SK-N-SH (cell line): ENCODE measurements around the gene MYCT1. TPM values are rescaled to one million over a fixed set of nuclear protein-coding genes. Genes with fewer than 3 reads are reported as not detected.

Experiments used
- CTCF ChIA-PET: fragments of 300-600, 350-600 bp; formaldehyde crosslinking; extraction: SDS; loops from one replicate; lab custom pipeline; 2021; lab: Yijun Ruan, JAX
- POLR2A ChIA-PET: fragments of 350-600 bp; sonication (Branson Sonifier 250); formaldehyde crosslinking; extraction: SDS; loops from one replicate; lab custom pipeline; 2020; ENCODE audit warnings: antibody characterized with exemption, inconsistent platforms; lab: Yijun Ruan, JAX
- DNase-seq: peaks from one replicate; pipeline ENCODE4 v3.0.0; 2012
- H2AFZ ChIP-seq: fragments of 200-600 bp; sonication (generic); 2 replicates; pipeline ENCODE4 v1.8.1; 2016; ENCODE audit warnings: antibody characterized with exemption, mild to moderate bottlenecking, low read depth
- H3F3A ChIP-seq: fragments of 200-600 bp; sonication (generic); replicated peaks from 2 replicates; pipeline ENCODE3; 2016; ENCODE audit warnings: antibody characterized with exemption, mild to moderate bottlenecking; ENCODE audit not compliant: insufficient read depth
- H3K27ac ChIP-seq, 2 experiments: fragments of 200-500 bp in 1 of 2; fragments of 200-600 bp in 1 of 2; sonication (Bioruptor generic) in 1 of 2; sonication (generic), shearing (Covaris generic) in 1 of 2; 2 replicates each; pipeline versions ENCODE4 v1.5.1 to v1.6.1; 2014 to 2016; ENCODE audit warnings: low read depth in 2 of 2, inconsistent platforms in 1 of 2, low read length in 1 of 2, mild to moderate bottlenecking in 1 of 2, mixed read lengths in 1 of 2
- H3K27me3 ChIP-seq: fragments of 200-600 bp; sonication (generic), shearing (Covaris generic); 2 replicates; pipeline ENCODE4 v1.6.1; 2016; ENCODE audit warnings: mixed run types; ENCODE audit not compliant: insufficient read depth
- H3K36me3 ChIP-seq, 2 experiments: fragments of 200-500 bp in 1 of 2; fragments of 200-600 bp in 1 of 2; sonication (Bioruptor generic) in 1 of 2; sonication (generic) in 1 of 2; replicated peaks in 1 of 2; 2 replicates each; pipeline versions ENCODE3 to v1.5.1; 2014 to 2016; ENCODE audit warnings: low read length in 1 of 2, mild to moderate bottlenecking in 1 of 2; ENCODE audit not compliant: insufficient read depth in 2 of 2, control insufficient read depth in 1 of 2
- H3K4me1 ChIP-seq, 2 experiments: fragments of 200-500 bp in 1 of 2; fragments of 200-600 bp in 1 of 2; sonication (Bioruptor generic) in 1 of 2; sonication (generic), shearing (Covaris generic) in 1 of 2; 2 replicates each; pipeline versions ENCODE4 v1.5.1 to v1.6.1; 2014 to 2016; ENCODE audit warnings: low read depth in 1 of 2, low read length in 1 of 2, mixed run types in 1 of 2; ENCODE audit not compliant: insufficient read depth in 2 of 2, control insufficient read depth in 1 of 2
- H3K4me2 ChIP-seq: fragments of 200-600 bp; sonication (generic), shearing (Covaris generic); 2 replicates; pipeline ENCODE4 v1.6.1; 2017; ENCODE audit warnings: mixed run types
- H3K4me3 ChIP-seq, 2 experiments: fragments of 200-500 bp in 1 of 2; fragments of 200-600 bp in 1 of 2; sonication (Bioruptor generic) in 1 of 2; sonication (generic), shearing (Covaris generic) in 1 of 2; 2 replicates each; pipeline versions ENCODE4 v1.5.1 to v1.8.1; 2014 to 2016; ENCODE audit warnings: low read depth in 2 of 2, inconsistent platforms in 1 of 2, low read length in 1 of 2, mild to moderate bottlenecking in 1 of 2, mixed read lengths in 1 of 2, moderate library complexity in 1 of 2
- H3K79me2 ChIP-seq: fragments of 200-600 bp; sonication (generic); 2 replicates; pipeline ENCODE4 v1.8.1; 2017; ENCODE audit warnings: mild to moderate bottlenecking; ENCODE audit not compliant: insufficient read depth
- H3K9ac ChIP-seq: fragments of 200-600 bp; sonication (generic); 2 replicates; pipeline ENCODE4 v1.6.1; 2017; ENCODE audit warnings: mixed run types
- H3K9me2 ChIP-seq: fragments of 200-600 bp; sonication (generic); 2 replicates; pipeline ENCODE4 v1.6.1; 2017; ENCODE audit warnings: mixed run types
- H3K9me3 ChIP-seq: fragments of 200-600 bp; sonication (generic); 2 replicates; pipeline ENCODE4 v1.6.1; 2017; ENCODE audit warnings: mixed run types, mild to moderate bottlenecking, moderate library complexity
- H4K20me1 ChIP-seq: fragments of 200-600 bp; sonication (generic); 2 replicates; pipeline ENCODE4 v1.6.1; 2017; ENCODE audit warnings: mild to moderate bottlenecking, mixed run types; ENCODE audit not compliant: insufficient read depth
- EP300 ChIP-seq, 2 experiments: IDR thresholded peaks; 2 replicates each; pipeline versions ENCODE4 v1.4.0 to v1.6.1; 2012; ENCODE audit warnings: borderline replicate concordance in 1 of 2, low read depth in 1 of 2, low read length in 1 of 2
- FOSL2 ChIP-seq: IDR thresholded peaks from 2 replicates; pipeline ENCODE4 v1.4.0; 2012; ENCODE audit warnings: low read depth, mild to moderate bottlenecking, moderate library complexity, borderline replicate concordance
- GATA2 ChIP-seq: sonication (generic); formaldehyde crosslinking; IDR thresholded peaks from 2 replicates; pipeline ENCODE4 v1.5.0; 2020; ENCODE audit warnings: mild to moderate bottlenecking, missing genetic modification reagents
- MAX ChIP-seq: IDR thresholded peaks from 2 replicates; pipeline ENCODE4 v1.4.0; 2012; ENCODE audit warnings: low read depth
- MEF2A ChIP-seq: IDR thresholded peaks from 2 replicates; pipeline ENCODE4 v1.4.0; 2012; ENCODE audit warnings: low read depth, borderline replicate concordance
- NFIC ChIP-seq: IDR thresholded peaks from 2 replicates; pipeline ENCODE4 v1.4.0; 2012; ENCODE audit warnings: borderline replicate concordance
- REST ChIP-seq: IDR thresholded peaks from 2 replicates; pipeline ENCODE4 v1.6.1; 2012; ENCODE audit warnings: mild to moderate bottlenecking, low read depth, low read length, moderate library complexity
- RFX5 ChIP-seq: IDR thresholded peaks from 2 replicates; pipeline ENCODE4 v1.6.1; 2012; ENCODE audit warnings: mild to moderate bottlenecking, improper control_type of control experiment, low read length
- TEAD4 ChIP-seq: IDR thresholded peaks from 2 replicates; pipeline ENCODE4 v1.4.0; 2012; ENCODE audit warnings: mild to moderate bottlenecking, borderline replicate concordance; ENCODE audit not compliant: insufficient read depth
- YY1 ChIP-seq: IDR thresholded peaks from 2 replicates; pipeline ENCODE4 v1.4.0; 2012; ENCODE audit warnings: low read depth, mild to moderate bottlenecking
- ZBTB33 ChIP-seq: IDR thresholded peaks from 2 replicates; pipeline ENCODE4 v1.4.0; 2012; ENCODE audit warnings: low read depth, borderline replicate concordance
- WGBS: methylation state at CpG from one replicate; pipeline ENCODE4 v1.1.6; 2017; ENCODE audit warnings: low lambda C conversion rate; 5-methylcytosine and 5-hydroxymethylcytosine counted together
- polyA plus RNA-seq, 3 experiments: library from polyadenylated mRNA; depleted of rRNA; stranded (reverse); fragments of >200 nt; gene quantifications; 2 replicates each; pipeline ENCODE4 v1.2.3, GENCODE V29; 2012

MYCT1 gene
- polyA plus RNA-seq, 1 of the 3 experiments (the other 2 are of a cell fraction), result 7.6 TPM

- Histone ChIP-seq H3K79me2 (no peaks in the 10 kb centered on the region), H3K27me3 (no peaks in the 10 kb centered on the region), H3K9ac (no peak overlapping the region), H4K20me1 (no peaks in the 10 kb centered on the region), H3K36me3 (no peaks in the 10 kb centered on the region), H3F3A (no peaks in the 10 kb centered on the region), H2AFZ (no peak overlapping the region), H3K4me2 (no peak overlapping the region), H3K4me3 (no peak overlapping the region), H3K4me1 (no peaks in the 10 kb centered on the region), H3K9me2 (no peaks in the 10 kb centered on the region), H3K27ac (no peak overlapping the region), H3K9me3 (0 out of 2 replicates have a peak, but pooled peaks cover 3% of the 10 kb centered on the region)
- CTCF ChIA-PET, result no interaction called here
- POLR2A ChIA-PET, result no interaction called here
- TF ChIP-seq MAX (no peak), RFX5 (no peak), TEAD4 (no peak), GATA2 (CRISPR knock-in tag) (no peak), ZBTB33 (no peak), FOSL2 (no peak), MEF2A (no peak), NFIC (no peak), REST (no peak), EP300 (IDR thresholded peaks at IDR 0.05; ENCODE audit: borderline replicate concordance in 1 of 2, low read depth in 1 of 2, low read length in 1 of 2) (no peak), YY1 (no peak)
- no peak for DNase-seq
- WGBS, result 67% methylated on average over 3 of the region's 3 CpGs
Measured at GRCh38 chr6:152661776-152662175, 35.9 kb upstream of the MYCT1 start.
